BJ (cell line): Measurements from ENCODE around the gene GOLPH3L. TPM values are rescaled to one million over a fixed set of nuclear protein-coding genes. Genes with fewer than 3 reads are reported as not detected.
"Not testable (repeated sequence)": the region's sequence is repeated elsewhere in the genome, so short reads cannot be mapped to it uniquely, and the experiment has no call there.

ENCODE experiments used
- CTCF ChIA-PET: fragments of 350-600 bp; formaldehyde crosslinking; extraction: SDS; loops from one replicate; lab custom pipeline; 2021; ENCODE audit warnings: antibody characterized with exemption, inconsistent platforms; lab: Yijun Ruan, JAX
- POLR2A ChIA-PET: fragments of 300-600 bp; sonication (Branson Sonifier 250); formaldehyde crosslinking; extraction: SDS; loops from one replicate; lab custom pipeline; 2021; ENCODE audit warnings: antibody characterized with exemption; lab: Charles Lee
- DNase-seq: peaks from one replicate; pipeline ENCODE4 v3.0.0-alpha.2; 2011; ENCODE audit warnings: low read depth
- H3K27me3 ChIP-seq: 2 replicates; pipeline ENCODE4 v1.6.0; 2011; ENCODE audit warnings: low read length; ENCODE audit not compliant: control insufficient read depth, insufficient read depth
- H3K36me3 ChIP-seq: 2 replicates; pipeline ENCODE4 v1.5.1; 2011; ENCODE audit warnings: low read length; ENCODE audit not compliant: control insufficient read depth, insufficient read depth
- H3K4me3 ChIP-seq: 2 replicates; pipeline ENCODE4 v1.5.1; 2011; ENCODE audit warnings: low read depth, mild to moderate bottlenecking, control low read depth, low read length
- CTCF ChIP-seq: IDR thresholded peaks from 2 replicates; pipeline ENCODE4 v1.5.1; 2011; ENCODE audit warnings: low read depth, mild to moderate bottlenecking, control low read depth, inconsistent platforms, low read length, moderate library complexity; ENCODE audit not compliant: insufficient read depth
- polyA plus RNA-seq: library from polyadenylated mRNA; depleted of rRNA; stranded (reverse); fragments of >200 nt; gene quantifications from 2 replicates; pipeline ENCODE4 v1.2.3, GENCODE V29; 2011

The GOLPH3L gene
- polyA plus RNA-seq, 1 experiment: 14.6 TPM

DNA sequence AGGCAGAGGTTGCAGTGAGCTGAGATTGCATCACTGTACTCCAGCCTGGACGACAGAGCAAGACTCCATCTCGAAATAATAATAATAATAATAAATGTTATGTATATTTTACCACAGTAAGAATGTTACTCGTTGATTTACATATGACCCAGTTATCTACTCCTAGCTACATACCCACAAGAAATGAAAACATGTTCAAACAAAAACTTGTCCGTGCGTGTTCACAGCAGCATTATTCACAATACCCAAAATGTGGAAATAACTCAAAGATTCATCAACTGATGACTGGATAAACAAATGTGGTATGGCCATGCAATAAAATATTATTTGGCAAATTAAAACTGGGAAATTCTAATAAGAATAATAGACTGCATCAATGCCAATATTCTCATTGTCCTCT, 35.8 kb downstream of the GOLPH3L start:
- H3K36me3 ChIP-seq: no peaks in the 10 kb centered on the region
- no peak overlapping the region for H3K4me3 ChIP-seq
- no peaks in the 10 kb centered on the region for H3K27me3 ChIP-seq
- TF ChIP-seq CTCF: no peak
- CTCF ChIA-PET: no interaction called here
- POLR2A ChIA-PET: no interaction called here
- DNase-seq: no peak

DNA sequence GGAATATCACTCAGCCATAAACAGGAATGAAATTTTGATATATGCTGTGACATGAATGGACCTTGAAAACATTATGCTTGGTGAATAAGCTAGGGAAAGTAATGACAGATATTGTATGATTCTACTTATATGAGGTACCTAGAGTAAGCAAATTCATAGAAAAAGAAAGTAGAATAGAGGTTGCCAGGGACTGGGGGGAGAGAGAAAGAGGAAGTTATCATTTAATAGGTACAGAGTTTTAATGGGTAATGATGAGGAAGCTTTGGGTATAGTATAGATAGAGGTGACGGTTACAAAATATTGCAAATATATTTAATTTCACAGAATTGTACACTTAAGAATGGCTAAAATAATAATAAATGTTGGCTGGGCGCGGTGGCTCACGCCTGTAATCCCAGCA, 36.4 kb downstream of the GOLPH3L start:
- TF ChIP-seq CTCF: no peak
- POLR2A ChIA-PET: no interaction called here
- H3K4me3 ChIP-seq: no peak overlapping the region
- CTCF ChIA-PET: no interaction called here
- no peak for DNase-seq
- H3K36me3 ChIP-seq: no peaks in the 10 kb centered on the region
- H3K27me3 ChIP-seq: no peaks in the 10 kb centered on the region

DNA sequence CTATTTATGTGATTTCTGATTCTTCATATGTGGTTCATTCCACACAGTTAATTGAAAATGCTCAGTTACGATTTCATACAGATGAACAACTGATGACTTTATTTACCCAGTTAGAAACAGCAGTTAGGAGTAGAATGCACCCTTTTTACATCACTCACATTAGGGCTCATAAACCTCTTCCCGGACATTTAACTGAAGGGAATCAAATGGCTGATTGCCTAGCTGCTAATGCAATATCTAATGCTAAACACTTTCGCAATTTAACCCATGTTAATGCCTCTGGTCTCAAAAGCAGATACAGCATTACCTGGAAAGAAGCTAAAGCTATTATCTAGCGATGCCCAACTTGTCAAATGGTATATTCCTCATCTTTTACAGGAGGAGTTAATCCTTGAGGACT, 39.9 kb downstream of the GOLPH3L start:
- H3K4me3 ChIP-seq, H3K36me3 ChIP-seq, POLR2A ChIA-PET, DNase-seq, H3K27me3 ChIP-seq: not testable (repeated sequence)
- CTCF ChIA-PET: interaction anchor here (0.6 kb wide), 1 partner anchor 13 kb away, joined by 4 read pairs; no protein-coding TSS in a partner anchor

- DNase-seq, POLR2A ChIA-PET, H3K27me3 ChIP-seq, H3K36me3 ChIP-seq, H3K4me3 ChIP-seq, CTCF ChIA-PET: not testable (repeated sequence)
These were observed 42.3 kb downstream of the GOLPH3L start for GRCh38 chr1:150654635-150655034.

GRCh38 chr1:150650193-150650592, 46.8 kb downstream of the GOLPH3L start:
- Histone ChIP-seq H3K27me3 (no peaks in the 10 kb centered on the region), H3K4me3 (no peak overlapping the region), H3K36me3 (peaks cover 10% of the 10 kb centered on the region)
- ChIA-PET CTCF (interaction anchor here (0.8 to 1.3 kb wide), 4 partner anchors 8 to 42 kb away, joined by 3 read pairs; no protein-coding TSS in a partner anchor), POLR2A (no interaction called here)
- no peak for DNase-seq
- no peak for TF ChIP-seq CTCF

GRCh38 chr1:150649441-150650075, 47.4 kb downstream of the GOLPH3L start:
- CTCF ChIA-PET: interaction anchor here (1.0 to 1.3 kb wide), 4 partner anchors 9 to 44 kb away, joined by 3 read pairs; no protein-coding TSS in a partner anchor
- Histone ChIP-seq H3K4me3 (no peak overlapping the region), H3K27me3 (no peaks in the 10 kb centered on the region), H3K36me3 (peaks cover 10% of the 10 kb centered on the region)
- TF ChIP-seq CTCF: no peak
- DNase-seq: no peak
- POLR2A ChIA-PET: no interaction called here
